Muscle layer of colon (tissue), 2 donors: ENCODE measurements around the gene TMEM138.

Experiments
- H3K27ac ChIP-seq: one replicate; pipeline ENCODE4 v1.7.0; 2013; ENCODE audit warnings: low read depth, mild to moderate bottlenecking, low read length, moderate library complexity
- H3K27me3 ChIP-seq, 2 donors: one replicate each; pipeline ENCODE4 v1.7.0; 2013; ENCODE audit warnings: low read length in 2 of 2, mild to moderate bottlenecking in 2 of 2; ENCODE audit not compliant: insufficient read depth in 2 of 2, control insufficient read depth in 1 of 2
- H3K36me3 ChIP-seq: one replicate; pipeline ENCODE4 v1.7.0; 2013; ENCODE audit warnings: mild to moderate bottlenecking, low read length; ENCODE audit not compliant: insufficient read depth
- H3K4me1 ChIP-seq: one replicate; pipeline ENCODE4 v1.7.0; 2013; ENCODE audit warnings: mild to moderate bottlenecking, low read length; ENCODE audit not compliant: insufficient read depth
- H3K4me3 ChIP-seq, 2 donors: one replicate each; pipeline ENCODE4 v1.7.0; 2013; ENCODE audit warnings: low read length in 2 of 2, low read depth in 1 of 2, mild to moderate bottlenecking in 1 of 2, moderate library complexity in 1 of 2
- H3K9ac ChIP-seq: one replicate; pipeline ENCODE4 v1.7.0; 2013; ENCODE audit warnings: low read length
- H3K9me3 ChIP-seq: one replicate; pipeline ENCODE4 v1.7.0; 2013; ENCODE audit warnings: mild to moderate bottlenecking, low read length
- donor health status: abdominal sarcoma.
- donor health status: Adenocarcinoma of cecum.

The TMEM138 gene

DNA sequence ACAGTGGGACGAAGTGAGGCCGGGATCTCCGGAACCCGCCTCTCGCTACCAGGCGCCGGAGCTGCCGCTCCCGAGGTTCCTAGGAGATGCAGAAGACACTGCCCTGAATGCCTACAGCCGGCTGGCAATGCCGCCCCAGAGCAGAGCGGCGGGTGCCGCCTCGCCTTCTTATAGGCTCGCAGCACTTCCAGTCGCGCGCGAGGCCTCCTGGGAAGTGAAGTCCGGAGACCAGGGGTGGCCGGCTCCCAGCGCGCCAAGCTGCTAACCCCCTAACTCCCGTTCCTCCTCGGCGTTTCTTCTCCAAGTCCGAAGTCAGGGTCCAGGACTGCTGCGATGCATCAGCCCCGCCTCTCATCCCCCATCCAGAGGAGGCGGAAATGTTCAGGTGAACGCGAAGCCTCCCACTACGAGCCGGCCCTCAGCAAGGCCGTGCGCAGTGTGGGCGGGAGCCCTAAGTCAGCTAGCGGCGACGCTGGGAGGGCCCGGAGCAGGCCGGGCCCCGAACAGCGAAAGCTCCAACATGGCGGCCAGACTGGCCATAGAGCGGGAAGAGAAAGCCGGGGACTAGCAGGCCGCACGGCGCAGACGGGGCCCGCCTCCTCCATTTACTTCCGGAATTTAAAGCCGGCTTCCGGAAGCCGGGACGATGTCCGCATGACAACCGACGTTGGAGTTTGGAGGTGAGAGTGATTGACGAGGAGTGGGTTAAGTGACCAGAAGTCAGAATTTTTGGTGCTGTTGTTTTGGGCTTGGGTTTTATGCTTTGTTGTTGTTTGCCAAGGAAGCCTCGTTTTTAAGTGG is at the start of gene TMEM138, which contains the start of gene CYB561A3:
TSS of gene TMEM138 (plus strand) at position 634 of the 801 bp plus-strand sequence. CDS start 2,017 bp downstream, outside the sequence.
TSS of gene CYB561A3 (minus strand) at position 142 of the 801 bp plus-strand sequence. CDS start 5,169 bp downstream, outside the sequence.
- peak within 1 kb of the TSS; percentile 95 for H3K27ac ChIP-seq
- peaks cover 27% of the 10 kb centered on the region for H3K36me3 ChIP-seq
- peak within 1 kb of the TSS; percentile 93 for H3K9ac ChIP-seq
- H3K4me1 ChIP-seq, result peaks cover 25% of the 10 kb centered on the region
- H3K27me3 ChIP-seq, result no peaks in the 10 kb centered on the region
- H3K9me3 ChIP-seq, result no peaks in the 10 kb centered on the region
- H3K4me3 ChIP-seq, result peak within 1 kb of the TSS; percentile 61 to 100

DNA sequence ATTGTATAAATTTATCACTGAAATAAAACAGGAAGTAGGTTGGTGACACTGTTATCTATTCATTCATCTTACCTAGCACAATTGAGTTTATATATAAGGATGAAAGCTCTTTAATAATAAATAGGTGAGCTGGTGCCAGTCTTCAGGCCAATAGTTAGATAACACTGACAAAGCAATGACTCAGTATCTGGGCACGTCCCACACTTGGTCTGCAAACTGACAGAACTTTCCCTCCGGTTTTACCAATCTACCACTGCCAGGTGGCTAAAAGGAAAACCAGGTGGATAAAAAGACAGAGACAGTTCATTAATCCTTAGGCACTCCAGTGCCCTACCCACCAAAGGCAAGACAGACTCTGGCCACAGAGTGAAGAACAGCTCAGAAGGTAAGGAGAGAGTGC is 46.9 kb upstream of the TMEM138 start:
- Histone ChIP-seq H3K9me3 (no peaks in the 10 kb centered on the region), H3K27me3 (no peaks in the 10 kb centered on the region), H3K4me1 (no peaks in the 10 kb centered on the region), H3K36me3 (peaks cover 79% of the 10 kb centered on the region), H3K27ac (no peak overlapping the region), H3K9ac (no peak overlapping the region), H3K4me3 (no peak overlapping the region)

DNA sequence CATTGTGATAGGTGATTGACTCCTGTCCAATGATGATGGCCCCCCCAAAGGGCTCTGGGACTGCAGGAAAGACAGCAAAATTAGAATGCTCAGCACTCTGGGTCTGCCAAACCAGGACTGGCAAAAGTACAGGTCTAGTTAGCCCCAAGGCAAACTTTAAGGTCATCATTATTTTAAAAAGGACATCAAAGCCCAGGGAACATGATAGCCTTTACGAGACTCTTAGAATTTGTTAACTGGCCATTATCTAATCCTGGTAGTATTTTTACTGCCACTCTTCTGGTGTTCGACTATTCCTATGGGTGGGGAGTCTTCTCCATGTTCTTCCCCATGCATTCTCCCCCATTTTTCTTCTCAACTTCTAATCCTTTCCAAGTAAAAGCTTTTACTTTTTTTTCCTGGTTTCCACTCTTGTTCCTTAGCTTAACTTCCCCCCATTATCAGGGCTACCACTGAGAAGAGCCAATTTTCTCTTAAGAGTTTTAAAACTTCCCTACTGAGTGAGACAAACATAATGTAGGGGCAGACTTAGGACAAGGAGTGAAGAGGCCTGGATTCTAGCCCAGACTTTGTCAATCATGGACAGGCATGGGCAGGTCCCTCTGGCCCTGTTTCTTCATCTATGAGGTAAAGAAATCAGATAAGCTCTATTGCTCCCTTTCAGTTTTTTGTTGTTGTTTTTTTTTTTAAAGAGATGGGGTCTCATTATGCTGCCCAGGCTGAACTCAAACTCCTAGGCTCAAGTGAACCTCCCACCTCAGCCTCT is 36.3 kb upstream of the TMEM138 start:
- Histone ChIP-seq H3K9me3 (no peaks in the 10 kb centered on the region), H3K36me3 (peaks cover 75% of the 10 kb centered on the region), H3K4me1 (no peaks in the 10 kb centered on the region), H3K4me3 (no peak overlapping the region), H3K27me3 (no peaks in the 10 kb centered on the region), H3K27ac (no peak overlapping the region), H3K9ac (no peak overlapping the region)

DNA sequence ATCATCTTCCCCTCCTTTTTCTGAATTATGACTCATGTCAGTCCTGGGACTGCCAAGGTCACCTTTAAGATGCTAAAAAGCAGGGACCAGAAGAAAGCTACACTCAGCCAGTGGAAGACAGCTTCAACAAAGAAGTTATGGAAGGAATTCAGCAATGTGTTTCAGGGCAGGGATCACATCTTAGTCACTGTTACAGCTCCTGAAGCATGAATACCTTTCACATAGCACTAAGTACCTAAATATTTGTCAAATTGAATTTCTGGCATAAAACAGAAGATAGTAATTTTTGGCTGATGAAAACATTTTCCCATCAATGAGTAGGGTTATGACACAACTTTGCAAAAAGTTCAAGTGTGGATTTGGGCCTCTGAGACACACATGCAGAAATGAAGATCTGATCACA is 34.5 kb upstream of the TMEM138 start:
- no peak overlapping the region for H3K27ac ChIP-seq

DNA sequence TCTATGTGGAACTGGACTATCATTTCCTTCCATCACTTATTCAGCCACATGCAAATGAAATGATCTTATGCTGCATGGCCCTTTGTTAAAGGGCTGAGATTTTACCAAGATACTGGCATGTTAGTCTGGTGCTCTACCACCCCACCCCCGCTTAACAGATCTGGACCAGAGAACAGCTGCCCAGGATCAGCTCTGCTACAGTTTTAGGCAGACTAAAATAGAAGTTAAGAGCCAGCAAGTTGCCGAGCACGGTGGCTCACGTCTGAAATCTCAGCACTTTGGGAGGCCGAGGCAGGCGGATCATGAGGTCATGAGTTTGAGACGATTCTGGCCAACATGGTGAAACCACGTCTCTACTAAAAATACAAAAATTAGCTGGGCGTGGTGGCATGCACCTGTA is 33.8 kb upstream of the TMEM138 start:
- no peak overlapping the region for H3K4me3 ChIP-seq
- no peak overlapping the region for H3K9ac ChIP-seq
- H3K36me3 ChIP-seq, result peaks cover 52% of the 10 kb centered on the region
- peaks cover 14% of the 10 kb centered on the region for H3K4me1 ChIP-seq
- H3K9me3 ChIP-seq, result no peaks in the 10 kb centered on the region
- no peaks in the 10 kb centered on the region for H3K27me3 ChIP-seq
- H3K27ac ChIP-seq, result no peak overlapping the region

More for the DNA sequence above, 34.5 kb upstream of the TMEM138 start:
- Histone ChIP-seq H3K9ac (no peak overlapping the region), H3K27me3 (no peaks in the 10 kb centered on the region), H3K4me3 (no peak overlapping the region), H3K36me3 (peaks cover 58% of the 10 kb centered on the region), H3K4me1 (peaks cover 14% of the 10 kb centered on the region), H3K9me3 (no peaks in the 10 kb centered on the region)

DNA sequence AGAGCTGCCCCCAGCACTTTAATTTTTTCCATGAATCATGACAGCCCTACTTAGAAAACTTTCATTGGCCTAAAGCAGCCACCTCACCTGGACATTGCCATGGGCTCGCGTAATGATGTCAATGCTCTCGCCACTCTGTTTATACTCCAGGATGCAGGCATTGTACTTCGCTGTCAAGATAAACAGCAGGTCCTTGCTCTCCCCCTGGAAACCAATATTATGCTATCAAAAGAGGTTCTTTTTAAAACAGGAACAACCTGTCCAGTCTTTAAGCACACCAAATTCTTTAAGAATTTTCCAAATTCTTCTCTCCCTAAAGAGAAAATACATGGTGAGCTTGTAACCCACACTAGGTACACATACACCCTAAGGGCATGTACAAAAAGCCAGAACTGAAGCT is 32.3 kb upstream of the TMEM138 start:
- Histone ChIP-seq H3K4me1 (peaks cover 20% of the 10 kb centered on the region), H3K9ac (no peak overlapping the region), H3K27ac (no peak overlapping the region), H3K36me3 (peaks cover 39% of the 10 kb centered on the region), H3K9me3 (no peaks in the 10 kb centered on the region), H3K4me3 (no peak overlapping the region), H3K27me3 (no peaks in the 10 kb centered on the region)

DNA sequence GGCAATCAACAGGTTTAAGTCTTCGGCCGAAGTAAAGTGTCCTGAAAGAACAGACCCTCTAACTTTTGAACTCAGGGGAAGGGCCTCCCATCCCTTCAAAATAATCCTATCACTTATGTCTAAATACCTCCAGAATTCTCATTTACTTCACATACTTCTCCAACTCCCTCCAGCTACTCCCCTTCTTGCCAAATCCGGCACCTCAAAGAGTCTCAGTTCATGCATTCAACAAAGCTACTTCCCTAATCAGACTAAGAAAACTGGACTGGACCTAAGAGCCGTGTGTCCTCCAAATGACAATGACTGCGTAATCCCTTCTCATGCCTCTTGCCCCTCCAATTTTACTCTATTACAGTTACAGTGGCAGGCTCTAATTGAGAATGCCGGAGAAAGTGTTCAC is 30.5 kb upstream of the TMEM138 start:
- H3K36me3 ChIP-seq, result peaks cover 22% of the 10 kb centered on the region
- H3K4me1 ChIP-seq, result peaks cover 25% of the 10 kb centered on the region
- H3K27ac ChIP-seq, result no peak overlapping the region
- H3K9ac ChIP-seq, result peak overlapping the region; percentile 62
- peak overlapping the region in 1 of 2 donors; percentile 89 for H3K4me3 ChIP-seq
- no peaks in the 10 kb centered on the region for H3K27me3 ChIP-seq
- no peaks in the 10 kb centered on the region for H3K9me3 ChIP-seq

DNA sequence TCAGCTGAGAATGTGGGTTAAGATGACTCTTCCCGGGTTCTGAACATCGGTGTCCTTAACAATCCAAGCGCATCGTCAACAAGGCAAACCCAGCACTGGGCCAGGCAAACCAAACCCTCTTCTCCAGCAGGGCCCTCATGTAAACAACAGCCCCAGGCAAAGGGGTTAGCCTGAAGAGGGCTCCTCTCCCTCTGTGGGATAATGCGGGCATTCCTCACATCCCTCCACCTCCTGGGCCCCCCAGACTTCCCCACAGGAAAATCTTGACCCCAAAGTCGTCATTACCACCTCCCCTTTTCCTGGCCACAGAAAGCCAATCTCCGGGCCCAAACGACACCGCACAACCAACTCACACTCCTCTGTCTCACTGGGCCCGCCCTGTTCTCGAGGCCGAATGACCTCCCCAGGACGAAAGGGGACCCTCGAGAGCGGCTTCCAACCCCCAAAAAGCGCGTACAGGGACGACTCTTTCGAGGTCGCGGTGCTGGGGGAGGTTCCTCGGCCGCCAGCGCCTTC is 29.8 kb upstream of the TMEM138 start:
- Histone ChIP-seq H3K36me3 (peaks cover 17% of the 10 kb centered on the region), H3K27me3 (no peaks in the 10 kb centered on the region), H3K4me3 (peak overlapping the region; percentile 89 to 100), H3K27ac (peak overlapping the region; percentile 98), H3K4me1 (peaks cover 25% of the 10 kb centered on the region), H3K9ac (peak overlapping the region; percentile 62), H3K9me3 (no peaks in the 10 kb centered on the region)

DNA sequence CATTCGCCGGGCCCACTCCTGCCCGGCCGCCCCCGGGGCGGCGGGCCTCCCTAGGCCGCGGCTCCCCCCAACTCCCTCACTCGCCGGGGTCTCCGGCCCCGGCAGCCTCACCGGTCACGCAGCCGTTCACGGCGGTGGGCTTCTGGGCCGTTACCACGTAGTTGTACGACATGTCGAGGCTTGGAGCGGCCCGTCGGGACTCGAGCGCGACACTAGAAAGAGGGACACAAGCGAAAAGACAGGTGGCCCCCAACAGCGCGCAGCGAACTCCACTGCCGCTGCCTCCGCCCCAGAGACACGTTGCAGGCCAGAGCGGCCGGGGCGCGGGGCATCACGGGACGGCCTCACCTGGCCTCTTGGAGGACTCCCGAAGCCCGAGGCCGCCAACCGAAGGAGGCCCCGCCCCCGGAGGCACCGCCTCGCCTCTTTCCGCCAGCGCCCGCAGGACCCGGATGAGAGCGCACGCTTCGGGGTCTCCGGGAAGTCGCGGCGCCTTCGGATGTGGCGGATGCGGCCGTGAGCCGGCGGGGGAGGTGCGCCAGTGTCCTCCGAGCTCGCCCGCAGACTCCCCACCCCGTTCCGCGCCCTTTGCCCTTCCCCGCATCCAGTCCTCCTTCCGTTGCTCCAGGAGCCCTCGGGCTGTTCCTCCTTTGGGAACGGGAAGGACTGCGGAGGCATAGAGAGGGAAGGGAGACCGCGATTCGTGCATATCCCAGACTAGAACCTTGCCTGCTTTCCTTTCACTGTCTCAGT is 29.2 kb upstream of the TMEM138 start, which contains the start of the genes DDB1 and TKFC:
TSS of gene DDB1 (minus strand) at position 309 of the 753 bp plus-strand sequence. CDS start at position 172, 137 bp downstream.
TSS of gene TKFC (plus strand) at position 432 of the 753 bp plus-strand sequence. CDS start 1,501 bp downstream, outside the sequence.
- H3K27ac ChIP-seq, result peak within 1 kb of the TSS; percentile 98
- peaks cover 25% of the 10 kb centered on the region for H3K4me1 ChIP-seq
- no peaks in the 10 kb centered on the region for H3K9me3 ChIP-seq
- H3K9ac ChIP-seq, result peak within 1 kb of the TSS; percentile 93
- no peaks in the 10 kb centered on the region for H3K27me3 ChIP-seq
- H3K4me3 ChIP-seq, result peak within 1 kb of the TSS; percentile 89 to 100
- H3K36me3 ChIP-seq, result peaks cover 11% of the 10 kb centered on the region

DNA sequence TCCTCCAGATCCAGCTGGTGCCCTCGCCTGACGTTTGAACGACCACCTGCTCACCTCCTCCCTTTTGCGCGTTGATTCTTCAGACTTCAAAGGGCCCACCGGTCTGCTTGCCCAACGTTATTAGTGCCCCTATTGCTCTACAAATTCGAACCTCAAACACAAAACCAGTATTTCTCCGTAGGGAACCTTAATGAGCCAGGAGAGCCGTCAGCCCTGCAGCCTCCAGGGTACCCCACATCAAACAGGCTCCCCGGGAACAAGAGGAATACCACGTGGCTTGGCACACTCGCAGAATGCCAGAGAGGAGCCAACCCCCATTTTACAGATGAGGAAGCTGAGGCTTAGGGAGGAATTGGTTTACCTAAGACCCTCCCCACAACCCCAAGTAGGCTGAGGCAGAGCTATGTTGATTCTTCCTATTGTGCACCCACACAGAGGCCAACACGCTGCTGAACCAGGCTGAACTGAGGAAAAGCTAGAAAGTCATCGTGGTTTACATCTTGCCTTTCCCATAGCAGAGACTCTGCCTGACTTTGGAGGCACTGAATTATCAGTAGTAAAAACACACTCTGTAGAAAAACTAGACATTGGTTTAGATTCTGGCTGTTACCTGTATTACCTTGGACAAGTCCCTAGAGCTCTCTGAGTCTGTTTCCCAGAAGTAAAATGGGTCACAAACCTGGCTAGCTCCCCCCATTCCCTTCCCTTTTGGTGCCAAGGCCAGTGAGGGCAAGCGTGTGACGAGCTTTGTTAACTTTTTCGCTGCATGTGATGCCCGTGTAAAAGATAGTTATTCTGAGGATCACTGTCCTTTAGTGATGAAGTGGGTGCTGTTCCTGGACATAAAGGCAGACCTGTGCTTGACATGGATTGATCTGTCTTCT is 28.4 kb upstream of the TMEM138 start:
- H3K27ac ChIP-seq, result peak overlapping the region; percentile 98
- peaks cover 11% of the 10 kb centered on the region for H3K36me3 ChIP-seq
- peak overlapping the region; percentile 93 for H3K9ac ChIP-seq
- H3K4me3 ChIP-seq, result peak overlapping the region; percentile 89 to 100
- peaks cover 25% of the 10 kb centered on the region for H3K4me1 ChIP-seq
- no peaks in the 10 kb centered on the region for H3K9me3 ChIP-seq
- no peaks in the 10 kb centered on the region for H3K27me3 ChIP-seq
